ENCODE results near the gene SDCCAG8.

Gene SDCCAG8

DNA sequence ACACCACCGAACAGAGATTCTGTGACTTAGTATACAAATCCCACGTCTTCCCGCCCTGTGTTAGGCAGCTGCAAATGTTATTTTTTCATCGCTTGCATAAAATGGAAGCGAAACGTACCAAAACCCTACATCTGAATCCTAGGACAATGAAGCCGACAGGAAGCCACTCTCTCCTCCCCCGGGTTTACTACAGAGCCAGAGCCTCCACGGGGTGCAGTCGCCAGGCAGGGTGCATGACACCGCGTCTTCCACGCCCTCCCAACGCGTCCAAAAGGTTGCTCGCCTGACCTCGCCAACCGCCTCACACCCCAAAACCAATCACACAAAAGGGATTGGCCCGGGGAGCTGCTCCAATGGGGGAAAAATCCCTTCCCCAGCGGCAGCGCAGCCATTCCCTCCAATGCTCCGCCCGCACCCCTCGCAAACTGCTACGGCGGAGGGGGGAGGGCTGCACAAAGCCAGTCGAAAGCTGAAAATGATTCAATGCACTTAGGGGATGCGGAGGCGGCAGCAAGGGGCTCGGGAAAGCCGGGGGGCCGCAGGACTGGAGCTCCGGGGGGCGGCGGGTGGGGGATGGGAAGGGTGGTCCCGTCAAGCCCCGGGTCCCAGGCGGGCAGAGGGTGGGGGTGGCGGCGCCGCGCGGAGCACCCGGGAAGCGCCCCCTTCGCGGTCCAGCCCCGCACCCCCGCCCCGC lies 1.5 kb upstream of the SDCCAG8 start:
- peaks cover 30% of the 10 kb centered on the region for H3K4me1 ChIP-seq (ENCODE audit: low read depth, poor library complexity, severe bottlenecking)
- peaks cover 59% of the 10 kb centered on the region; the same call in 1 of the 2 replicates for H3K79me2 ChIP-seq (ENCODE audit: insufficient read depth, low read depth)
- peak overlapping the region; percentile 78 for H3K27ac ChIP-seq
- no peaks in the 10 kb centered on the region for H4K20me1 ChIP-seq (ENCODE audit: insufficient read depth)
- TF ChIP-seq, protein P1, sequence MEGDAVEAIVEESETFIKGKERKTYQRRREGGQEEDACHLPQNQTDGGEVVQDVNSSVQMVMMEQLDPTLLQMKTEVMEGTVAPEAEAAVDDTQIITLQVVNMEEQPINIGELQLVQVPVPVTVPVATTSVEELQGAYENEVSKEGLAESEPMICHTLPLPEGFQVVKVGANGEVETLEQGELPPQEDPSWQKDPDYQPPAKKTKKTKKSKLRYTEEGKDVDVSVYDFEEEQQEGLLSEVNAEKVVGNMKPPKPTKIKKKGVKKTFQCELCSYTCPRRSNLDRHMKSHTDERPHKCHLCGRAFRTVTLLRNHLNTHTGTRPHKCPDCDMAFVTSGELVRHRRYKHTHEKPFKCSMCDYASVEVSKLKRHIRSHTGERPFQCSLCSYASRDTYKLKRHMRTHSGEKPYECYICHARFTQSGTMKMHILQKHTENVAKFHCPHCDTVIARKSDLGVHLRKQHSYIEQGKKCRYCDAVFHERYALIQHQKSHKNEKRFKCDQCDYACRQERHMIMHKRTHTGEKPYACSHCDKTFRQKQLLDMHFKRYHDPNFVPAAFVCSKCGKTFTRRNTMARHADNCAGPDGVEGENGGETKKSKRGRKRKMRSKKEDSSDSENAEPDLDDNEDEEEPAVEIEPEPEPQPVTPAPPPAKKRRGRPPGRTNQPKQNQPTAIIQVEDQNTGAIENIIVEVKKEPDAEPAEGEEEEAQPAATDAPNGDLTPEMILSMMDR (conservative IDR thresholded peaks at IDR 0.05; ENCODE audit: low read depth, low read length) = no peak
- no peaks in the 10 kb centered on the region for H3K27me3 ChIP-seq (ENCODE audit: insufficient read depth, low read depth)
- H3K4me2 ChIP-seq = peak overlapping the region; percentile 85
- no peaks in the 10 kb centered on the region for H3K36me3 ChIP-seq (ENCODE audit: insufficient read depth)
- H3K4me3 ChIP-seq (IDR thresholded peaks at IDR 0.05; ENCODE audit: insufficient read depth, low read depth, low read length) = peak overlapping the region; percentile 46
- H3K9ac ChIP-seq = peak overlapping the region; percentile 69
- peak overlapping the region; percentile 86 for H2AFZ ChIP-seq (ENCODE audit: low read depth)

DNA sequence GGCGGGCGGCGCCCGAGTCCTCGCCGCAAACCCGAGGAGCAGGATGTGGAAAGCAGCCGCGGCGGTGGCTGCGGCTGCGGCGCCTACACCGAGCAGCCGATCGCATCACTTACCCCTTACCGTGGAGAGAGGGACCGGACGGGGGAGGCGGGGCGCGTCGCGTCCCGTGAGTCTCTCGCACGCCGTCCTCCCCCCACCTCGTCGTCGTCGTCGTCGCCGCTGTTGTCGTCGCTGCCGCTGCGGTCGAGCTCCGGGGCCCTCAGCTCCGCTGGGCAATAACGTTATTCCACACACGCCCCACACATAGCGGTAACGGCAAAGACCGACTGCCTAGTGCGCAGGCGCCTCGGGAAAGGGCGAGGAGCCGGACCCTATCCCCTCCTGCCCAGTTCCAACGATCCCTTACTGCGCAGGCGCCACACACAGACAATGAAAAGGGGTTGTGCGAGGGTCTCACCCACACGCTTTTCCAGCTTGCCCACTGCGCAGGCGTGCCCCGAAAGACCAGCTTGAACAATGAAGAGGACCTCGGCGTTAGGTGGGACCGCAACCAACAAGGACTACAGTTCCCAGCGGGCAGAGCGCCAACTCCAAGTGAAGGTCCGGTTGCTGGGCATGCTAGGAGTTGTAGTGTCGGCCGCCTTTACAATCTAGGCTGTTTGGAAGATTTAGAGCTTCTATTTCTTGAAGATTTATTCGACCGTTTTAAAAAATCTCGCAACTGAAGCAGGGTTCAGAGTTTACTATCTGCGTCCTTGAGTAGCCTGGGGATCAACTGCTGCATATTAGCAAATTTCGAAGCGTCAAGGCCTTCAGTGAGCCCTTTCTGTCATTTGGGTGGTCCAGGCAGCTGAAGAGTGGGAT lies 682 bp upstream of the SDCCAG8 start, which contains the start of gene CEP170:
TSS of gene CEP170 (minus strand) at position 355 of the 864 bp plus-strand sequence. CDS start 30,001 bp downstream, outside the sequence.
- peaks cover 30% of the 10 kb centered on the region for H3K4me1 ChIP-seq (ENCODE audit: low read depth, poor library complexity, severe bottlenecking)
- H4K20me1 ChIP-seq (ENCODE audit: insufficient read depth) = no peaks in the 10 kb centered on the region
- H3K27ac ChIP-seq = peak within 1 kb of the TSS; percentile 78
- H3K4me2 ChIP-seq = peak within 1 kb of the TSS; percentile 85
- H3K36me3 ChIP-seq (ENCODE audit: insufficient read depth) = no peaks in the 10 kb centered on the region
- no peaks in the 10 kb centered on the region for H3K27me3 ChIP-seq (ENCODE audit: insufficient read depth, low read depth)
- H3K79me2 ChIP-seq (ENCODE audit: insufficient read depth, low read depth) = peaks cover 52% of the 10 kb centered on the region; the same call in 1 of the 2 replicates
- peak within 1 kb of the TSS; percentile 86 for H2AFZ ChIP-seq (ENCODE audit: low read depth)
- peak within 1 kb of the TSS; percentile 78 for H3K4me3 ChIP-seq (IDR thresholded peaks at IDR 0.05; ENCODE audit: insufficient read depth, low read depth, low read length)
- TF ChIP-seq, protein P1 (conservative IDR thresholded peaks at IDR 0.05; ENCODE audit: low read depth, low read length) = no peak
- H3K9ac ChIP-seq = peak within 1 kb of the TSS; percentile 69

DNA sequence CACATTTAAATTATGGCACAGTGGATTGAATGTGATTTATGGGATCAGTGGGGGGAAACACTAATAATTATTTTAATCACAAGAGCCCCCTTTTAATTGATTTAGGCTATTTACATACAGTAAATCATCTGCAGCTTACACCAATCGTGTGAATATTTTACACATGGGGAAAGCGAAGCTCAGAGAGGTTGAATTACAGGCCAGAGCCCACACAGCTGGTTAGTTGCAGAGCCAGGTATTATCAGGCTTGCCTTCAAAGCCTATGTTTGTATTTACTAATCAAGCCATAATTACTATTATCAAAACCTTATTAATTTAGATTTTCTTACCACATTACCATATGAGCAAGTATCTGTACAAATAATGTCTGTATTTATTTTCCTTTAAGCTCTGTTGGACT lies 749 bp downstream of the SDCCAG8 start:
- TF ChIP-seq, protein P1 (conservative IDR thresholded peaks at IDR 0.05; ENCODE audit: low read depth, low read length) = no peak
- Histone ChIP-seq H3K4me2 (peak overlapping the region; percentile 37), H3K79me2 (ENCODE audit: insufficient read depth, low read depth) (peaks cover 38% of the 10 kb centered on the region; the same call in 1 of the 2 replicates), H3K4me3 (IDR thresholded peaks at IDR 0.05; ENCODE audit: insufficient read depth, low read depth, low read length) (no peak overlapping the region), H3K36me3 (ENCODE audit: insufficient read depth) (no peaks in the 10 kb centered on the region), H3K27me3 (ENCODE audit: insufficient read depth, low read depth) (no peaks in the 10 kb centered on the region), H4K20me1 (ENCODE audit: insufficient read depth) (no peaks in the 10 kb centered on the region), H3K9ac (peak overlapping the region; percentile 69), H2AFZ (ENCODE audit: low read depth) (peak overlapping the region; percentile 86), H3K4me1 (ENCODE audit: low read depth, poor library complexity, severe bottlenecking) (peaks cover 25% of the 10 kb centered on the region), H3K27ac (peak overlapping the region; percentile 78)

DNA sequence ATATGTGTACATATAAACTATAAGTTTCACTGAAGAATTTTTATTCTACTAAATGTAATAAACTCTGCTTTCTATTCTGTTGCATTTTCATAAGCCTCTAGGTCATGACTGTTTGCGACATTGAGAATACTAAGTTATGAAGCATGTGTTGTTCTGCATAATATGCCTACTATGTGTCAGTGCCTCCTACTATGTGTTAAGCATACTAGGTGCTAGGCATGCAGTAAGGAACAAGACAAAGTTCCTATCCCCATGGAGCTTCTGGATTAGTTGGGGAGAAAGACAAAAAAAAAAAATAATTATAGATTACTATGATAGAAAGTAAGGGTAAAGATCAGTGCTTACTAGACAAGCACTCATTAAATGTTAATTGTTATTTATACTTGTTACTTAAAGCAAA lies 1.3 kb downstream of the SDCCAG8 start:
- H3K79me2 ChIP-seq (ENCODE audit: insufficient read depth, low read depth) = peaks cover 32% of the 10 kb centered on the region; the same call in 1 of the 2 replicates
- peak overlapping the region; percentile 37 for H3K4me2 ChIP-seq
- H4K20me1 ChIP-seq (ENCODE audit: insufficient read depth) = no peaks in the 10 kb centered on the region
- H3K27ac ChIP-seq = no peak overlapping the region
- no peak overlapping the region for H3K9ac ChIP-seq
- H3K27me3 ChIP-seq (ENCODE audit: insufficient read depth, low read depth) = no peaks in the 10 kb centered on the region
- H3K4me1 ChIP-seq (ENCODE audit: low read depth, poor library complexity, severe bottlenecking) = peaks cover 19% of the 10 kb centered on the region
- TF ChIP-seq, protein P1 (conservative IDR thresholded peaks at IDR 0.05; ENCODE audit: low read depth, low read length) = no peak
- no peak overlapping the region for H2AFZ ChIP-seq (ENCODE audit: low read depth)
- H3K4me3 ChIP-seq (IDR thresholded peaks at IDR 0.05; ENCODE audit: insufficient read depth, low read depth, low read length) = no peak overlapping the region
- no peaks in the 10 kb centered on the region for H3K36me3 ChIP-seq (ENCODE audit: insufficient read depth)

All from KMS-11 (cell line).